GM18858 (cell line): ENCODE measurements around the gene RNASE2.
"Not testable (repeated sequence)": the region's sequence is repeated elsewhere in the genome, so short reads cannot be mapped to it uniquely, and the experiment has no call there.

ENCODE experiments used
- ATAC-seq: cut with Tn5 transposase; IDR thresholded peaks from one replicate; pipeline ENCODE4 v1.9.1; 2021; ENCODE audit not compliant: unreplicated experiment

The RNASE2 gene

GRCh38 chr14:20980906-20981305 lies 25.6 kb downstream of the RNASE2 start:
- no peak for ATAC-seq

GRCh38 chr14:20982646-20983369 lies 27.5 kb downstream of the RNASE2 start:
- no peak for ATAC-seq

GRCh38 chr14:20985650-20986049 lies 30.4 kb downstream of the RNASE2 start:
- not testable (repeated sequence) for ATAC-seq

GRCh38 chr14:20986811-20987210 lies 31.5 kb downstream of the RNASE2 start:
- no peak for ATAC-seq

GRCh38 chr14:20988717-20989470 lies 33.6 kb downstream of the RNASE2 start:
- ATAC-seq: no peak

GRCh38 chr14:20989471-20989786 lies 34.1 kb downstream of the RNASE2 start:
- ATAC-seq: no peak

GRCh38 chr14:20989787-20990600 lies 34.7 kb downstream of the RNASE2 start, which contains the start of gene METTL17:
METTL17 (plus strand) TSS chr14:20989980; CDS start chr14:20990003, 23 bp downstream.
- ATAC-seq: peak; percentile 91

GRCh38 chr14:20996521-20996920 lies 41.2 kb downstream of the RNASE2 start:
- ATAC-seq: no peak

- no peak for ATAC-seq
Observed at GRCh38 chr14:20997115-20997514, 41.8 kb downstream of the RNASE2 start.

GRCh38 chr14:20997564-20997963 lies 42.3 kb downstream of the RNASE2 start:
- ATAC-seq: no peak

GRCh38 chr14:20998139-20998538 lies 42.9 kb downstream of the RNASE2 start:
- no peak for ATAC-seq

- ATAC-seq: no peak
Observed at GRCh38 chr14:20998674-20999366, 43.5 kb downstream of the RNASE2 start, which contains the start of gene SLC39A2. SLC39A2 (plus strand) TSS chr14:20999293; CDS start chr14:20999447, 154 bp downstream.

GRCh38 chr14:20999591-20999990 lies 44.3 kb downstream of the RNASE2 start:
- no peak for ATAC-seq

- ATAC-seq: no peak
Observed at GRCh38 chr14:21001218-21001617, 45.9 kb downstream of the RNASE2 start.

GRCh38 chr14:21003788-21004346 lies 48.6 kb downstream of the RNASE2 start:
- no peak for ATAC-seq
